BLaER1 treated with 17β-estradiol and CSF1 and Interleukin-3, amounts not matched to agents 10 nM and 100 nM (cell line): ENCODE measurements around the gene AJUBA.
A peak's percentile ranks its signal among the peaks of the same experiment; 100 is the strongest.
"Not testable (repeated sequence)": the region's sequence is repeated elsewhere in the genome, so short reads cannot be mapped to it uniquely, and the experiment has no call there.

Experiments used
- H3K27ac ChIP-seq, 11 experiments: shearing (Covaris generic); formaldehyde crosslinking; 2 replicates each; pipeline ENCODE4 v1.8.1; 2022
- H3K27me3 ChIP-seq, 11 experiments: shearing (Covaris generic); formaldehyde crosslinking; 2 replicates each; pipeline ENCODE4 v1.8.1; 2022
- H3K36me3 ChIP-seq, 11 experiments: shearing (Covaris generic); formaldehyde crosslinking; 2 replicates each; pipeline ENCODE4 v1.8.1; 2022
- H3K4me1 ChIP-seq, 10 experiments: shearing (Covaris generic); formaldehyde crosslinking; 2 replicates each; pipeline ENCODE4 v1.8.1; 2022
- H3K4me2 ChIP-seq, 11 experiments: shearing (Covaris generic); formaldehyde crosslinking; 2 replicates each; pipeline ENCODE4 v1.8.1; 2022
- H3K4me3 ChIP-seq, 10 experiments: shearing (Covaris generic); formaldehyde crosslinking; 2 replicates each; pipeline ENCODE4 v1.8.1; 2022
- H3K9ac ChIP-seq, 11 experiments: shearing (Covaris generic); formaldehyde crosslinking; 2 replicates each; pipeline ENCODE4 v1.8.1; 2022
- H3K9me3 ChIP-seq, 11 experiments: shearing (Covaris generic); formaldehyde crosslinking; replicated peaks in 1 of 11; 2 replicates each; pipeline ENCODE4 v1.8.1; 2022
- H4K20me1 ChIP-seq, 11 experiments: shearing (Covaris generic); formaldehyde crosslinking; 2 replicates each; pipeline ENCODE4 v1.8.1; 2022
- Cebpa-rat ChIP-seq, 11 experiments: shearing (Covaris generic); IDR thresholded peaks; 2 replicates each; pipeline ENCODE4 v1.8.1; 2022

Gene AJUBA

GRCh38 chr14:23009483-23009938, 27.2 kb upstream of the AJUBA start:
- Histone ChIP-seq H3K9me3 (no peaks in the 10 kb centered on the region; a peak in 1 of 22 replicates), H3K4me3 (peak overlapping the region; percentile 48 to 72 (median 62)), H3K9ac (peak overlapping the region; percentile 75 to 90 (median 81)), H3K4me2 (peak overlapping the region; percentile 75 to 95 (median 85)), H3K4me1 (peaks cover 38 to 48% (median 44%) of the 10 kb centered on the region in 10 experiments), H3K36me3 (no peaks in the 10 kb centered on the region), H4K20me1 (no peaks in the 10 kb centered on the region), H3K27ac (peak overlapping the region; percentile 76 to 97 (median 95)), H3K27me3 (no peaks in the 10 kb centered on the region)
- no peak for TF ChIP-seq Cebpa-rat (IDR thresholded peaks at IDR 0.05)

DNA sequence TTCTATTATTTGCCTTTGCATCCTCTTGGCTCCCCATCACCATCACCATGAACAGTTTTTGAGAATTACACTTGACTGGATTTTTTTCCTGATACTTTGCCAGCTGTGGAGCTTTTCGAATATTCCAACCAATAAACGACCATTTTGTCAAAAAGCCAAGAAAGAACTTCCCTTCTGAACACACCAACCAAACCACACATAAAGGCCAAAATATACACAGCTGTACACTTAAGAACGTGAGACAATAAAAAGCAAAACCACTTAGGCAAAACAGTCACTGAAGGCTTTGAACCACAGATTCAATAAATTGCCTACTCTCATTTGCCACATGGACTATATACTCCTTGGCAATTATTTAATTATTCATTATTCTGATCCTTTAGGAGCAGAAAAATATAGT, 26.5 kb upstream of the AJUBA start:
- Histone ChIP-seq H3K4me3 (peak overlapping the region; percentile 48 to 72 (median 62); a peak in 16 of 20 replicates), H4K20me1 (no peaks in the 10 kb centered on the region), H3K9ac (peak overlapping the region; percentile 11 to 90 (median 78); a peak in 20 of 22 replicates), H3K4me1 (peaks cover 38 to 48% (median 44%) of the 10 kb centered on the region in 10 experiments), H3K27ac (peak overlapping the region; percentile 76 to 97 (median 95); a peak in 21 of 22 replicates), H3K9me3 (no peaks in the 10 kb centered on the region; a peak in 1 of 22 replicates), H3K27me3 (no peaks in the 10 kb centered on the region), H3K4me2 (peak overlapping the region; percentile 75 to 95 (median 85)), H3K36me3 (no peaks in the 10 kb centered on the region)
- no peak for TF ChIP-seq Cebpa-rat (IDR thresholded peaks at IDR 0.05)

GRCh38 chr14:23006544-23007419, 24.4 kb upstream of the AJUBA start:
- Histone ChIP-seq H3K9me3 (no peaks in the 10 kb centered on the region; a peak in 1 of 22 replicates), H3K4me2 (peak overlapping the region; percentile 75 to 95 (median 85)), H3K27me3 (no peaks in the 10 kb centered on the region), H3K27ac (peak overlapping the region; percentile 90 to 97 (median 96)), H3K4me3 (peak overlapping the region; percentile 59 to 80 (median 70)), H3K36me3 (no peaks in the 10 kb centered on the region), H3K9ac (peak overlapping the region; percentile 87 to 97 (median 91)), H4K20me1 (no peaks in the 10 kb centered on the region), H3K4me1 (peaks cover 38 to 48% (median 44%) of the 10 kb centered on the region in 10 experiments)
- TF ChIP-seq Cebpa-rat (IDR thresholded peaks at IDR 0.05), result no peak

GRCh38 chr14:23006188-23006534, 23.8 kb upstream of the AJUBA start:
- H3K27me3 ChIP-seq, result no peaks in the 10 kb centered on the region
- peak overlapping the region; percentile 59 to 80 (median 70) for H3K4me3 ChIP-seq

DNA sequence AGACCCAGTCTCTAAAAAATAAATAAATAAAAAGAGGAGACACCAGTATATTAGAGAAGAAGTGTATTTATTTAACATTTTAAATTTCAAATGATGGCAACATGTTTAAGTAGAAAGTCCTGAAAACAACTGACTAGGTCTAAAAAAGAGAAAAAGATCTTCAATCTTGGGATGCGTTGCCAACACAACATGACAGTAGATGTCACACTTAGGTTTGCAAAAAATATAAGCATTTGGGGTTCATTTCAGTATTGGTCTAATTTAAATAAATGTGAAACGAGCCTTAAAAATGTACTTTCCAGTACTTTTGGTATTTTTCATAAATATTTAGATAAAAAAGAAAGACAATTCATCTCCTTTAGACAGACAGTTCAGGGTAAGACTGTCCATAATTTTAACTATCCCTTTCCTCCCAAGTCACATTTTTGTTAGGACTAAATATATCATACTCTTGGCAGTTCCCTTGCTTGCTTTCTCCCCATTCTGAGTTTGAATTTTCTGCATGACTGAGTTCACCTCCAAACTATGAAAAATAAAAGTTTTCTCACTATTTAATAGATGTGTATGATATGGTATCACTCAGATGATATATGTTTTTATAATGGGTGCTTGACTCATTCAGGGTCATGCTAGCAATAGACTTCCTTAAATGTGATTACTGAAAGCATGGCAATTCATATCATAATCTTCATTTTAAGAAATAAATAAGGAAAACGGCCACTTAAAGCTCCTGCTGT, 23.3 kb upstream of the AJUBA start:
- Histone ChIP-seq H3K27me3 (no peaks in the 10 kb centered on the region), H3K4me3 (peak overlapping the region in 6 of 10 experiments; percentile 59 to 80 (median 72); a peak in 9 of 20 replicates), H4K20me1 (no peaks in the 10 kb centered on the region), H3K9ac (peak overlapping the region in 10 of 11 experiments; percentile 87 to 97 (median 90); a peak in 20 of 22 replicates), H3K4me1 (peaks cover 38 to 47% (median 44%) of the 10 kb centered on the region in 10 experiments), H3K36me3 (no peaks in the 10 kb centered on the region), H3K9me3 (no peaks in the 10 kb centered on the region; a peak in 1 of 22 replicates), H3K27ac (peak overlapping the region in 9 of 11 experiments; percentile 91 to 97 (median 96); a peak in 17 of 22 replicates), H3K4me2 (peak overlapping the region; percentile 67 to 95 (median 82))
- TF ChIP-seq Cebpa-rat (IDR thresholded peaks at IDR 0.05), result no peak

More at GRCh38 chr14:23006188-23006534, 23.8 kb upstream of the AJUBA start:
- peak overlapping the region; percentile 90 to 97 (median 96) for H3K27ac ChIP-seq
- no peaks in the 10 kb centered on the region for H3K36me3 ChIP-seq
- H4K20me1 ChIP-seq, result no peaks in the 10 kb centered on the region
- H3K9me3 ChIP-seq, result no peaks in the 10 kb centered on the region; a peak in 1 of 22 replicates
- peak overlapping the region; percentile 67 to 95 (median 82) for H3K4me2 ChIP-seq
- H3K4me1 ChIP-seq, result peaks cover 38 to 48% (median 44%) of the 10 kb centered on the region in 10 experiments
- H3K9ac ChIP-seq, result peak overlapping the region; percentile 87 to 97 (median 91)
- TF ChIP-seq Cebpa-rat (IDR thresholded peaks at IDR 0.05), result no peak

DNA sequence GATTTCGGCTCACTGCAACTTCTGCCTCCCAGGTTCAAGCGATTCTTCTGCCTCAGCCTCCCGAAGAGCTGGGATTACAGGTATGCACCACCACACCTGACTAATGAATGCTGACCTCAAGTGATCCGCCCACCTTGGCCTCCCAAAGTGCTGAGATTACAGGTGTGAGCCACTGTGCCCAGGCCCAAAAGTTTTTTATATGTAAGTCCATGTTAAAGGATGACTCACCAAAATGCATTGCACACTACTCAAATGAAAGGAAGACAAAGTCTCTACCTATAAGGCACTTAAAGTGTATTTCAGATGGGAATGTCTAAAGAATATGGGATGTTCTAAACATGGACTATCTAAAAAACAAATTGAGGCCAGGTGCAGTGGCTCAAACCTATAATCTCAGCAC, 21.9 kb upstream of the AJUBA start:
- H3K9me3 ChIP-seq, H3K27me3 ChIP-seq, H3K36me3 ChIP-seq, H4K20me1 ChIP-seq, H3K9ac ChIP-seq, H3K4me2 ChIP-seq, H3K4me3 ChIP-seq, H3K27ac ChIP-seq: not testable (repeated sequence)
- peaks cover 30 to 37% (median 36%) of the 10 kb centered on the region in 10 experiments for H3K4me1 ChIP-seq

DNA sequence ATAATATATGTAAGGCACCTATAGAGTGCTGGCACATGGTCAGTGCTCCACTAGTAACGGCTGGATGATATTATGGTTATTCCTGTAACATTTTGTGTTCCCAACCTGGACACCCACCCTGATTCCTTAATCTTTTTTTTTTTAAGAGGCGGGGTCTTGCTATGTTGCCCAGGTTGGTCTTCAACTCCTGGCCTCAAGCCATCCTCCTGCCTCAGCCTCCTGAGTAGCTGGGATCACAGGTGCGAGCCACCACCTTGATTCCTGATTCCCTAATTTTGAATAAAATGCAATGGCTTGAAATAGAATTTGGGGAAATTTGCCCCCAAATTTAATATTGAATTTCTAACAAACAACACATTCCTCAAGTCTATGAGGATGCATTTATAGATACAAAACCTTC, 20.2 kb upstream of the AJUBA start:
- H3K9me3 ChIP-seq, result no peaks in the 10 kb centered on the region
- H3K36me3 ChIP-seq, result peaks cover 0 to 12% (median 4%) of the 10 kb centered on the region in 11 experiments; a peak in 4 of 22 replicates
- H4K20me1 ChIP-seq, result no peaks in the 10 kb centered on the region
- H3K4me3 ChIP-seq, result no peak overlapping the region
- no peak overlapping the region for H3K27ac ChIP-seq
- H3K27me3 ChIP-seq, result no peaks in the 10 kb centered on the region
- H3K9ac ChIP-seq, result no peak overlapping the region
- H3K4me2 ChIP-seq, result no peak overlapping the region
- H3K4me1 ChIP-seq, result peaks cover 14 to 25% (median 20%) of the 10 kb centered on the region in 10 experiments
- no peak for TF ChIP-seq Cebpa-rat (IDR thresholded peaks at IDR 0.05)

DNA sequence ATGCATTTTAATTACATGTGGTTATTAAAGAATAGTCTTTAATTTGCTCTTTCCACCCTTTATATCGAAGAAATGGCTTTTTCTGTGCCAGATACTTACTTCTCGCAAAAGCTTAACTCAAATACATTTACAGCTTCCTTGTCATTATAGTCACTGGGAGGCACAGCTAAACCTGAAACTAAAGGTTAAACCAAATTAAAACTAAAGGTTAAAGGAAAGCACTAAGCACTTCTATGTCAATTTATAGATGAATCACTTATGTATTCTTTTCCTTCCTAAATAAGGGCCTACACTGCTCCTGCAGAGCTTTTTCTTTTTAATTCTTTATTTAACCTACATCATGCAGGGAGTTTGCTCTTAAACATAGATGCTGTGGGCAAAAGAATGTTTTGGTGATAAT, 18.5 kb upstream of the AJUBA start:
- no peaks in the 10 kb centered on the region for H3K9me3 ChIP-seq
- no peak overlapping the region; a peak in 1 of 22 replicates for H3K9ac ChIP-seq
- H3K27me3 ChIP-seq, result no peaks in the 10 kb centered on the region
- no peak overlapping the region for H3K27ac ChIP-seq
- no peak overlapping the region for H3K4me3 ChIP-seq
- peaks cover 7 to 32% (median 21%) of the 10 kb centered on the region in 10 experiments for H3K4me1 ChIP-seq
- H3K4me2 ChIP-seq, result no peak overlapping the region
- peaks cover 0 to 12% (median 4%) of the 10 kb centered on the region in 11 experiments; a peak in 4 of 22 replicates for H3K36me3 ChIP-seq
- TF ChIP-seq Cebpa-rat (IDR thresholded peaks at IDR 0.05), result no peak
- no peaks in the 10 kb centered on the region for H4K20me1 ChIP-seq
